PC-9 (cell line): ENCODE data around the gene DMTF1. TPM values are rescaled to one million over a fixed set of nuclear protein-coding genes. Genes with fewer than 3 reads are reported as not detected.
"Not testable (repeated sequence)": the region's sequence is repeated elsewhere in the genome, so short reads cannot be mapped to it uniquely, and the experiment has no call there.

Experiments used
- BruUV-seq: library from RNA; stranded (reverse); fragments of 400-500 nt; replicated peaks from 2 replicates; lab custom pipeline; 2021; lab: Mats Ljungman, UMichigan
- CTCF ChIA-PET: fragments of 300-600 bp; sonication (Branson Sonifier 250); formaldehyde crosslinking; loops from one replicate; lab custom pipeline; 2022; ENCODE audit warnings: antibody characterized with exemption; lab: Charles Lee
- POLR2A ChIA-PET: fragments of 300-600 bp; sonication (Branson Sonifier 250); formaldehyde crosslinking; loops from one replicate; lab custom pipeline; 2022; ENCODE audit warnings: antibody characterized with exemption; ENCODE audit not compliant: unreplicated experiment; lab: Charles Lee
- DNase-seq, 2 experiments: peaks; one replicate each; pipeline versions ENCODE4 v3.0.0 to v3.0.0-alpha.2; 2015 to 2022; ENCODE audit warnings: mixed read lengths in 1 of 2
- H2AFZ ChIP-seq: fragments of 200-600 bp; sonication (generic); 2 replicates; pipeline ENCODE4 v1.8.1; 2017; ENCODE audit warnings: antibody characterized with exemption
- H3F3A ChIP-seq: fragments of 200-600 bp; sonication (generic); 2 replicates; pipeline ENCODE4 v1.8.1; 2017; ENCODE audit warnings: antibody characterized with exemption, mild to moderate bottlenecking, low read depth; ENCODE audit not compliant: insufficient read depth
- H3K27ac ChIP-seq: fragments of 200-600 bp; sonication (generic); 2 replicates; pipeline ENCODE4 v1.6.1; 2016; ENCODE audit warnings: mixed run types
- H3K27me3 ChIP-seq: fragments of 200-600 bp; sonication (generic); 2 replicates; pipeline ENCODE4 v1.6.1; 2016; ENCODE audit warnings: low read depth, mixed run types; ENCODE audit not compliant: insufficient read depth
- H3K36me3 ChIP-seq: fragments of 200-600 bp; sonication (generic); 2 replicates; pipeline ENCODE4 v1.6.1; 2016; ENCODE audit warnings: low read depth, mixed run types
- H3K4me1 ChIP-seq: fragments of 200-600 bp; sonication (generic); replicated peaks from 2 replicates; pipeline ENCODE4 v1.6.1; 2016; ENCODE audit warnings: mixed run types; ENCODE audit not compliant: insufficient read depth
- H3K4me2 ChIP-seq: fragments of 200-600 bp; sonication (generic); 2 replicates; pipeline ENCODE4 v1.6.1; 2017; ENCODE audit warnings: mixed run types
- H3K4me3 ChIP-seq: fragments of 200-600 bp; sonication (generic); 2 replicates; pipeline ENCODE4 v1.6.1; 2016; ENCODE audit warnings: mixed run types
- H3K79me2 ChIP-seq: fragments of 200-600 bp; sonication (generic); 2 replicates; pipeline ENCODE4 v1.6.1; 2017; ENCODE audit warnings: low read depth, mixed run types
- H3K9me2 ChIP-seq: fragments of 200-600 bp; sonication (generic); 2 replicates; pipeline ENCODE4 v1.8.1; 2017; ENCODE audit warnings: mild to moderate bottlenecking; ENCODE audit not compliant: insufficient read depth
- H3K9me3 ChIP-seq: fragments of 200-600 bp; sonication (generic); 2 replicates; pipeline ENCODE4 v1.8.1; 2016; ENCODE audit warnings: low read depth; ENCODE audit not compliant: insufficient read depth
- H4K20me1 ChIP-seq: fragments of 200-600 bp; sonication (generic); 2 replicates; pipeline ENCODE4 v1.8.1; 2017; ENCODE audit not compliant: insufficient read depth
- EZH2 ChIP-seq: fragments of 200-600 bp; sonication (generic); IDR thresholded peaks from 2 replicates; pipeline ENCODE4 v1.8.0; 2017; ENCODE audit warnings: antibody characterized with exemption, low read depth
- intact Hi-C: fragments of 100-400 bp; cut with micrococcal nuclease; formaldehyde crosslinking; loops from one replicate; pipeline ENCODE4 v1.10.0; 2022; ENCODE audit not compliant: unreplicated experiment
- total RNA-seq: library from RNA; stranded (reverse); gene quantifications from 2 replicates; pipeline ENCODE4 v1.2.3, GENCODE V29; 2021
- TF ChIP-seq, protein P1 (sequence below): fragments of 200-600 bp; sonication (generic); conservative IDR thresholded peaks from 2 replicates; pipeline ENCODE4 v1.6.1; 2017; ENCODE audit warnings: mixed run types, antibody characterized with exemption, mild to moderate bottlenecking, moderate library complexity

The DMTF1 gene
- total RNA-seq, 1 experiment from 2014 or later = 54.0 TPM

DNA sequence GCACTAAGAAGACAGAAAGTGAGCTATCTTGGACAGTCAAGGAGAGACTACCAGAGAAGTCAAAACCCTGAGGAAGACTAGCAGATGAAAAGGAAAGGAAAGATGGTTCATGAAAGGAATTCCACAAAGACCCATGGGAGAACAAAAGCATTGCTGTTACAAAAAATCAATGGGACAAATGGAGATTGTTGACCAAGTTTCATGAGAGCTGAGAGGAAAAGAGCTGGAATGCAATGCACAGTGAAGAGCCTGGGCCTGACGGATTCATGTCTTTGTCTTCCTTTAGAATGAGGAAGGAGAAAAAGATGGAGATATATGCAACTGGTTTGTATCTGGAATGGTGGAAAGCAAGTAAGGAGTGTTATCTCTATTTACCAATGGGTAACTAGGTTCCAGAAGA lies 50.0 kb downstream of the DMTF1 start:
- no peak for TF ChIP-seq EZH2
- TF ChIP-seq, protein P1, sequence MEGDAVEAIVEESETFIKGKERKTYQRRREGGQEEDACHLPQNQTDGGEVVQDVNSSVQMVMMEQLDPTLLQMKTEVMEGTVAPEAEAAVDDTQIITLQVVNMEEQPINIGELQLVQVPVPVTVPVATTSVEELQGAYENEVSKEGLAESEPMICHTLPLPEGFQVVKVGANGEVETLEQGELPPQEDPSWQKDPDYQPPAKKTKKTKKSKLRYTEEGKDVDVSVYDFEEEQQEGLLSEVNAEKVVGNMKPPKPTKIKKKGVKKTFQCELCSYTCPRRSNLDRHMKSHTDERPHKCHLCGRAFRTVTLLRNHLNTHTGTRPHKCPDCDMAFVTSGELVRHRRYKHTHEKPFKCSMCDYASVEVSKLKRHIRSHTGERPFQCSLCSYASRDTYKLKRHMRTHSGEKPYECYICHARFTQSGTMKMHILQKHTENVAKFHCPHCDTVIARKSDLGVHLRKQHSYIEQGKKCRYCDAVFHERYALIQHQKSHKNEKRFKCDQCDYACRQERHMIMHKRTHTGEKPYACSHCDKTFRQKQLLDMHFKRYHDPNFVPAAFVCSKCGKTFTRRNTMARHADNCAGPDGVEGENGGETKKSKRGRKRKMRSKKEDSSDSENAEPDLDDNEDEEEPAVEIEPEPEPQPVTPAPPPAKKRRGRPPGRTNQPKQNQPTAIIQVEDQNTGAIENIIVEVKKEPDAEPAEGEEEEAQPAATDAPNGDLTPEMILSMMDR = no peak
- Histone ChIP-seq H3K27me3 (no peaks in the 10 kb centered on the region), H3K4me3 (no peak overlapping the region), H3K4me1 (no peaks in the 10 kb centered on the region), H3K4me2 (no peak overlapping the region), H3K79me2 (peaks cover 8% of the 10 kb centered on the region; the same call in 1 of the 2 replicates), H4K20me1 (no peaks in the 10 kb centered on the region), H3K9me2 (no peaks in the 10 kb centered on the region), H3K27ac (no peak overlapping the region), H3F3A (no peaks in the 10 kb centered on the region), H3K36me3 (peaks cover 12% of the 10 kb centered on the region), H2AFZ (no peak overlapping the region), H3K9me3 (peaks cover 12% of the 10 kb centered on the region)
- POLR2A ChIA-PET = no interaction called here
- no peak for DNase-seq
- CTCF ChIA-PET = no interaction called here
- intact Hi-C loops = no loop called here
- no TSS peak for BruUV-seq

DNA sequence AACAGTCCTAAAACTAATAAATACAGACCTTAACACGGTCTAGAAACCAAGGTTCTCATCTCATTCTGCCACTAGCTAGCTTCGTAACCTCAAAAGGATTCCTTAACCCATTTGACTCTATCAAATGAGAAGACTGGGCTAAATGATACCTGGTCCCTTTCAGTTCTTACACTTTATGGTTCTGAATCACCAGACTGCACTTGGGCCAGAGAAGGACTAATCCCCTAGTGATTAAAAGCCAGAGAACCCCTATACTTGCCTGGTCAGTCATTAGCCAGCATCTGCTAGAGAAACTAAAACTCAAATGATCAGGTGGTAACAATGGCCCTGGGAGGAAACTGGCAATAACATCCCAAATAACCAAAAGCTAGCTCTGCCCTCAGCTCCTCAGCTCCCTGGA lies 50.5 kb downstream of the DMTF1 start:
- Histone ChIP-seq H3K4me2 (no peak overlapping the region), H4K20me1 (no peaks in the 10 kb centered on the region), H3K4me3 (no peak overlapping the region), H3F3A (no peaks in the 10 kb centered on the region), H2AFZ (no peak overlapping the region), H3K27me3 (no peaks in the 10 kb centered on the region), H3K4me1 (no peaks in the 10 kb centered on the region), H3K79me2 (peaks cover 8% of the 10 kb centered on the region; the same call in 1 of the 2 replicates), H3K9me2 (no peaks in the 10 kb centered on the region), H3K9me3 (peaks cover 12% of the 10 kb centered on the region), H3K36me3 (peaks cover 9% of the 10 kb centered on the region), H3K27ac (no peak overlapping the region)
- ChIA-PET CTCF (no interaction called here), POLR2A (no interaction called here)
- TF ChIP-seq, protein P1 = no peak
- TF ChIP-seq EZH2 = no peak
- no peak for DNase-seq
- BruUV-seq = no TSS peak
- intact Hi-C loops = no loop called here

DNA sequence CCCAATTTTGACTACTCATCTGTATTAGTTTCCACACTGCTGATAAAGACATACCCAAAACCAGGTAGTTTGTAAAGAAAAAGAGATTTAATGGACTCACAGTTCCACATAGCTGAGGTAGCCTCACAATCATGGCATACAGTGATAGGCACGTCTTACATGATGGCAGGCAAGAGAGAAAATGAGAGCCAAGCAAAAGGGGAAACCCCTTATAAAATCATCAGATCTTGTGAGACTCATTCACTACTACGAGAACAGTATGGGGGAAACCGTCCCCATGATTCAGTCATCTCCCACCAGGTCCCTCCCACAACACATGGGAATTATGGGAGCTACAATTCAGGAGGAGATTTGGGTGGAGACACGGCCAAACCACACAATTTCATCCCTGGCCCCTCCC lies 51.7 kb downstream of the DMTF1 start:
- H3K9me2 ChIP-seq, H3K4me3 ChIP-seq, H3F3A ChIP-seq, BruUV-seq, H3K27ac ChIP-seq, POLR2A ChIA-PET, DNase-seq, H4K20me1 ChIP-seq, H3K4me2 ChIP-seq, intact Hi-C loops, H3K4me1 ChIP-seq, CTCF ChIA-PET, H2AFZ ChIP-seq, H3K27me3 ChIP-seq, H3K36me3 ChIP-seq, H3K79me2 ChIP-seq: not testable (repeated sequence)
- H3K9me3 ChIP-seq = peaks cover 12% of the 10 kb centered on the region

DNA sequence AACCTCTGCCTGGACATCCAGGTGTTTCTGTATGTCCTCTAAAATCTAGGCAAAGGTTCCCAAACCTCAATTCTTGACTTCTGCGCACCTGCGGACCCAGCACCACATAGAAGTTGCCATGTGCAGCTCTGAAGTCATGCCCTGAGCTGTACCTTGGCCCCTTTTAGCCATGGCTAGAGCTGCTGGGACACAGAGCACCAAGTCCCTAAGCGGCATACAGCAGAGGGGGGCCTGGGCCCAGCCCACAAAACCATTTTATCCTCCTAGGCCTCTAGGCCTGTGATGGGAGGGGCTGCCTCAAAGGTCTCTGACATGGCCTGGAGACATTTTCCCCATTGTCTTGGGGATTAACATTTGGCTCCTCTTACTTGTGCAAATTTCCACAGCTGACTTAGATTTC lies 52.7 kb downstream of the DMTF1 start:
- Histone ChIP-seq H3K36me3 (peaks cover 9% of the 10 kb centered on the region), H3K27me3 (no peaks in the 10 kb centered on the region), H3K4me1 (no peaks in the 10 kb centered on the region), H3F3A (no peaks in the 10 kb centered on the region), H3K4me2 (no peak overlapping the region), H3K4me3 (no peak overlapping the region), H3K27ac (no peak overlapping the region), H3K79me2 (peaks cover 8% of the 10 kb centered on the region; the same call in 1 of the 2 replicates), H3K9me3 (peaks cover 12% of the 10 kb centered on the region), H3K9me2 (no peaks in the 10 kb centered on the region), H4K20me1 (no peaks in the 10 kb centered on the region), H2AFZ (no peak overlapping the region)
- TF ChIP-seq EZH2 = no peak
- TF ChIP-seq, protein P1 = no peak
- intact Hi-C loops = no loop called here
- DNase-seq = no peak
- no TSS peak for BruUV-seq
- ChIA-PET POLR2A (no interaction called here), CTCF (no interaction called here)

DNA sequence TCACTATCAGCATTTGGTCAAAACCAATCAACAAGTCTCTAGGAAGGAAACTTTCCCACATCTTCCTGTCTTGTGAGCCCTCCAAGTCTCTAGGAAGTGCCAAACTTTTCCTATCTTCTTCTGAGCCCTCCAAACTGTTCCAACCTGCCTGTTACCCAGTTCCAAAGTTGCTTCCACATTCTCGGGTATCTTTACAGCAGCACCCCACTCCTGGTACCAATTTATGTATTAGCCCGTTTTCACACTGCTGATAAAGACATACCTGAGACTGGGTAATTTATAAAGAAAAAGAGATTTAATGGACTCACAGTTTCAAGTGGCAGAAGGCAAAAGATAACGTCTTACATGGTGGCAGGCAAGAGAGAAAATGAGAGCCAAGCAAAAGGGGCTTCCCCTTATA lies 53.4 kb downstream of the DMTF1 start:
- H3K79me2 ChIP-seq = not testable (repeated sequence)

More for the DNA sequence above, 53.4 kb downstream of the DMTF1 start:
- H3K27me3 ChIP-seq, H4K20me1 ChIP-seq, H3F3A ChIP-seq, H3K4me1 ChIP-seq, CTCF ChIA-PET, DNase-seq, H2AFZ ChIP-seq, H3K4me3 ChIP-seq, H3K27ac ChIP-seq, POLR2A ChIA-PET, H3K36me3 ChIP-seq, intact Hi-C loops, H3K4me2 ChIP-seq, H3K9me2 ChIP-seq, BruUV-seq: not testable (repeated sequence)
- H3K9me3 ChIP-seq = peaks cover 12% of the 10 kb centered on the region
